Subcutaneous abdominal adipose tissue (tissue), 5 donors: ENCODE measurements around the gene CYS1.

ENCODE experiments used
- H3K27ac ChIP-seq: one replicate; pipeline ENCODE4 v1.7.0; 2013; ENCODE audit warnings: low read depth, mild to moderate bottlenecking, inconsistent platforms, low read length, moderate library complexity
- H3K27me3 ChIP-seq, 5 donors: one replicate each; pipeline ENCODE4 v1.7.0; 2013; ENCODE audit warnings: low read length in 5 of 5, inconsistent platforms in 1 of 5; ENCODE audit not compliant: control insufficient read depth in 5 of 5, insufficient read depth in 4 of 5
- H3K36me3 ChIP-seq, 5 donors: one replicate each; pipeline ENCODE4 v1.7.0; 2013; ENCODE audit warnings: low read length in 5 of 5; ENCODE audit not compliant: control insufficient read depth in 5 of 5, insufficient read depth in 5 of 5
- H3K4me1 ChIP-seq, 5 donors: one replicate each; pipeline ENCODE4 v1.7.0; 2013; ENCODE audit warnings: low read length in 5 of 5, mild to moderate bottlenecking in 3 of 5, moderate library complexity in 1 of 5; ENCODE audit not compliant: control insufficient read depth in 5 of 5, insufficient read depth in 5 of 5
- H3K4me3 ChIP-seq, 5 donors: one replicate each; pipeline ENCODE4 v1.7.0; 2013; ENCODE audit warnings: low read length in 5 of 5, low read depth in 1 of 5
- H3K9ac ChIP-seq, 5 donors: one replicate each; pipeline ENCODE4 v1.7.0; 2013; ENCODE audit warnings: low read length in 5 of 5, mild to moderate bottlenecking in 4 of 5, moderate library complexity in 3 of 5
- H3K9me3 ChIP-seq, 5 donors: one replicate each; pipeline ENCODE4 v1.7.0; 2013; ENCODE audit warnings: low read length in 5 of 5; ENCODE audit not compliant: control insufficient read depth in 5 of 5
- donor health status: healthy.
- donor health status: healthy.
- donor health status: healthy.
- donor health status: healthy.
- donor health status: healthy.

Gene CYS1

GRCh38 chr2:10079870-10080535 lies at the start of gene CYS1:
TSS of gene CYS1 (minus strand) at chr2:10080411. CDS start at chr2:10080223, 188 bp downstream.
- no peaks in the 10 kb centered on the region for H3K9me3 ChIP-seq
- H3K36me3 ChIP-seq = no peaks in the 10 kb centered on the region
- H3K4me1 ChIP-seq = peaks cover 4 to 22% (median 17%) of the 10 kb centered on the region in 5 donors
- H3K27ac ChIP-seq = peak within 1 kb of the TSS; percentile 67
- H3K27me3 ChIP-seq = peaks cover 5 to 38% (median 24%) of the 10 kb centered on the region in 5 donors
- peak within 1 kb of the TSS; percentile 44 to 68 (median 63) for H3K4me3 ChIP-seq
- H3K9ac ChIP-seq = peak within 1 kb of the TSS in 4 of 5 donors; percentile 44 to 74 (median 48)

GRCh38 chr2:10129490-10129889 lies 49.3 kb upstream of the CYS1 start:
- Histone ChIP-seq H3K36me3 (no peaks in the 10 kb centered on the region), H3K27me3 (peaks cover 0 to 4% (median 0%) of the 10 kb centered on the region in 5 donors), H3K27ac (no peak overlapping the region), H3K9ac (no peak overlapping the region), H3K4me3 (no peak overlapping the region), H3K4me1 (no peaks in the 10 kb centered on the region), H3K9me3 (no peaks in the 10 kb centered on the region)

DNA sequence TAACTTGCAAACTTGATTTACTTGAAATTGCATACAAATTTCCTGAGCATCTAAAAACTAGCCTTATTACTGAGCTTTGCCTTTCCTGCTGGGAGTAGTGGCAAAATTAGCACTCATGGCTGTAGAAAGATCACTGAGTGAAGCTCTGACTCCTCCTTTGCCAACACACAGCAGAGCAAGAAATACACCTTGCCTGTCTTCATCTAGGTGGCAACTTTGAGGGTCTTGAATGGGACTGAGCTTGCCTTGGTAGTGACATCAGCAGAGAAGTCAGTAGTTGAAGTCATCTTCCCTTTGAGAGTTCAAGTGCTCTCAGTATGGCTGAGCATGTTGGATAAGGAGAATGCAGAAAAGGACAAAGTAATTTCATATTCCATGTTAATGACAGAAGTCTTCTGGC lies 48.2 kb upstream of the CYS1 start:
- peaks cover 0 to 5% (median 2%) of the 10 kb centered on the region in 5 donors for H3K4me1 ChIP-seq

GRCh38 chr2:10126632-10127026 lies 46.4 kb upstream of the CYS1 start:
- no peak overlapping the region for H3K27ac ChIP-seq
- no peak overlapping the region for H3K9ac ChIP-seq
- peaks cover 0 to 22% (median 18%) of the 10 kb centered on the region in 5 donors for H3K4me1 ChIP-seq
- no peaks in the 10 kb centered on the region for H3K36me3 ChIP-seq
- no peaks in the 10 kb centered on the region for H3K9me3 ChIP-seq
- H3K27me3 ChIP-seq = peaks cover 10 to 16% (median 13%) of the 10 kb centered on the region in 5 donors
- H3K4me3 ChIP-seq = no peak overlapping the region

More for the DNA sequence above, 48.2 kb upstream of the CYS1 start:
- no peak overlapping the region for H3K9ac ChIP-seq
- H3K9me3 ChIP-seq = no peaks in the 10 kb centered on the region
- no peak overlapping the region for H3K27ac ChIP-seq
- no peaks in the 10 kb centered on the region for H3K36me3 ChIP-seq
- no peak overlapping the region for H3K4me3 ChIP-seq
- peaks cover 1 to 9% (median 4%) of the 10 kb centered on the region in 5 donors for H3K27me3 ChIP-seq

- Histone ChIP-seq H3K9ac (no peak overlapping the region), H3K27ac (no peak overlapping the region), H3K4me1 (peaks cover 0 to 24% (median 21%) of the 10 kb centered on the region in 5 donors), H3K4me3 (no peak overlapping the region), H3K9me3 (no peaks in the 10 kb centered on the region), H3K27me3 (peaks cover 10 to 16% (median 13%) of the 10 kb centered on the region in 5 donors), H3K36me3 (no peaks in the 10 kb centered on the region)
These were observed 45.8 kb upstream of the CYS1 start for GRCh38 chr2:10125842-10126631.

GRCh38 chr2:10124538-10125045 lies 44.4 kb upstream of the CYS1 start:
- Histone ChIP-seq H3K36me3 (no peaks in the 10 kb centered on the region), H3K9ac (no peak overlapping the region), H3K9me3 (no peaks in the 10 kb centered on the region), H3K4me3 (no peak overlapping the region), H3K27me3 (peaks cover 10 to 16% (median 13%) of the 10 kb centered on the region in 5 donors), H3K4me1 (peaks cover 0 to 37% (median 34%) of the 10 kb centered on the region in 5 donors), H3K27ac (no peak overlapping the region)

DNA sequence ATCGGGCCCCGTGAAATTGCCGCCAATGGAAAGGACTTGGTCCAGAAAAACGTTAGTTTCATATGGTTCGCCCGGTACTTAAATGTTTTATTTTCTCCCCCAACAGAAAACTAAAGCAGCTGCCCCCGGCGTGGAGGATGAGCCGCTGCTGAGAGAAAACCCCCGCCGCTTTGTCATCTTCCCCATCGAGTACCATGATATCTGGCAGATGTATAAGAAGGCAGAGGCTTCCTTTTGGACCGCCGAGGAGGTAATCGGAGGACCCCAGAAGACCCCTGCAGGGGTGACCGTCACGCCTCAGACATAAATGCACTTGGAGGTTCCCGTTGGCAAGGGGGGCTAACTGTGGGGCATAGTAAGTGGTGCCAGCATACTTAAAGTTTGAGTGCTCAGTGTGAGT lies 43.1 kb upstream of the CYS1 start:
- peaks cover 10 to 16% (median 13%) of the 10 kb centered on the region in 5 donors for H3K27me3 ChIP-seq
- H3K4me1 ChIP-seq = peaks cover 0 to 37% (median 34%) of the 10 kb centered on the region in 5 donors
- H3K9me3 ChIP-seq = no peaks in the 10 kb centered on the region
- no peak overlapping the region for H3K9ac ChIP-seq
- H3K27ac ChIP-seq = no peak overlapping the region
- H3K4me3 ChIP-seq = peak overlapping the region in 3 of 5 donors; percentile 54 to 76 (median 75)
- no peaks in the 10 kb centered on the region for H3K36me3 ChIP-seq

DNA sequence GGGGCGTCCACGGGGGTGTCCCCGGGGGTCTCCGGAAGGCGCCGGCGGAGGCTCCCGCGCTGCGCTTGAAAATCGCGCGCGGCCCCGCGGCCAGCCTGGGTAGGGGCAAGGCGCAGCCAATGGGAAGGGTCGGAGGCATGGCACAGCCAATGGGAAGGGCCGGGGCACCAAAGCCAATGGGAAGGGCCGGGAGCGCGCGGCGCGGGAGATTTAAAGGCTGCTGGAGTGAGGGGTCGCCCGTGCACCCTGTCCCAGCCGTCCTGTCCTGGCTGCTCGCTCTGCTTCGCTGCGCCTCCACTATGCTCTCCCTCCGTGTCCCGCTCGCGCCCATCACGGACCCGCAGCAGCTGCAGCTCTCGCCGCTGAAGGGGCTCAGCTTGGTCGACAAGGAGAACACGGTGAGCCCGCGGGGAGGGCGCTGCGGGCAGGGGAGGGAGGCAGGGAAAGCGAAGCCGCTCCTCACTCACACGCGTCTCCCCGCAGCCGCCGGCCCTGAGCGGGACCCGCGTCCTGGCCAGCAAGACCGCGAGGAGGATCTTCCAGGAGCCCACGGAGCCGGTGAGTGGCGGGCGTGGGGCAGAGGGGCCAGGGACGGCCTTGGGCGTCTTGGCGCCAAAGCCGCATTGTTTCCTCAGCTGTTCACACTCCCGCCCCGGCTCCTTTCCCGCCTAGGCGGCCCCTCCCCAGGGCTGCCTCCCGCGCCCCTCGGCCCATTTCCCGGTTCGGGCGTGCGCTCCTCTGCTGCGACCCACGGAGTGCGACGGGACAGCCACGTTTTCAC lies 42.5 kb upstream of the CYS1 start, which contains the start of gene RRM2:
Gene RRM2 (plus strand): TSS at position 240 of the 781 bp plus-strand sequence. CDS start 60 bp downstream, at position 300.
- Histone ChIP-seq H3K9ac (peak within 1 kb of the TSS in 3 of 5 donors; percentile 3 to 59 (median 14)), H3K27ac (no peak within 1 kb of the TSS), H3K36me3 (no peaks in the 10 kb centered on the region), H3K9me3 (no peaks in the 10 kb centered on the region), H3K27me3 (peaks cover 10 to 16% (median 13%) of the 10 kb centered on the region in 5 donors), H3K4me3 (peak within 1 kb of the TSS; percentile 29 to 76 (median 55)), H3K4me1 (peaks cover 0 to 37% (median 34%) of the 10 kb centered on the region in 5 donors)

DNA sequence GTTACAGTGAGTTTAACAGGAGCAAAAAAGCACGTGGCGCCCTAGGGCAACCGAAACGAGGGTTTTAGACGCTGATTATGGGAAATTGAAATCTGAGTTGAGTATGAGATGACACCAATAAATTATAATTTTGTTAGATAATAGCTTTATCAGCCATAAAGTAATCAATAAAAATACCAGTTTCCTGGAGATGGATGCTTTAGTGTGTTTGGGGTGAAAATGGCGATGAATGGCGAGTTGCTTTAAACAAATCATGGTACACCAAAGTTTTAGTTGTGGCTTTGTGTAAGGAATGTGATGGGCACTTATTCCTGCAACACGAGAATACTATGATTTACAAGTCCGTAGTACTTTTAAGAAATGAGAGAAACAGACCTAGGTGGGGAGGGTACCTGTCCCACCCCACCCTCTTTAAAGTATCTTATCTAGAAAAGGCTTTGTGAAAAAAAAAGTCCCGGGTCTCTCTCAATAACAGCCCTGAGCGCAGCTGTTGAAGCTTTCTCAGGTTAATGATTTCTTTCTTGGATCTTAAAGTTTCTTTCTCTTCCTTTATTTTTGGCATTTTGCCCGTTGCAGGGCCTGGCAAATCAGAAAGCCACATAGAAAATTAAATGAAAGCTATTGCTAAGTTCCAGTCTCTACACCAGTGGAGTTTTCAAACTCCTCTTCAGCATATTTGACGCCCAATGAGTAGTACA lies 40.8 kb upstream of the CYS1 start:
- Histone ChIP-seq H3K4me3 (peak overlapping the region; percentile 72 to 83 (median 79)), H3K9ac (peak overlapping the region in 3 of 5 donors; percentile 58 to 71 (median 58)), H3K27ac (peak overlapping the region; percentile 23), H3K4me1 (peaks cover 0 to 37% (median 34%) of the 10 kb centered on the region in 5 donors), H3K36me3 (no peaks in the 10 kb centered on the region), H3K9me3 (no peaks in the 10 kb centered on the region), H3K27me3 (peaks cover 10 to 16% (median 13%) of the 10 kb centered on the region in 5 donors)
